ENCODE results near the gene SLC25A48.

Gene SLC25A48

DNA sequence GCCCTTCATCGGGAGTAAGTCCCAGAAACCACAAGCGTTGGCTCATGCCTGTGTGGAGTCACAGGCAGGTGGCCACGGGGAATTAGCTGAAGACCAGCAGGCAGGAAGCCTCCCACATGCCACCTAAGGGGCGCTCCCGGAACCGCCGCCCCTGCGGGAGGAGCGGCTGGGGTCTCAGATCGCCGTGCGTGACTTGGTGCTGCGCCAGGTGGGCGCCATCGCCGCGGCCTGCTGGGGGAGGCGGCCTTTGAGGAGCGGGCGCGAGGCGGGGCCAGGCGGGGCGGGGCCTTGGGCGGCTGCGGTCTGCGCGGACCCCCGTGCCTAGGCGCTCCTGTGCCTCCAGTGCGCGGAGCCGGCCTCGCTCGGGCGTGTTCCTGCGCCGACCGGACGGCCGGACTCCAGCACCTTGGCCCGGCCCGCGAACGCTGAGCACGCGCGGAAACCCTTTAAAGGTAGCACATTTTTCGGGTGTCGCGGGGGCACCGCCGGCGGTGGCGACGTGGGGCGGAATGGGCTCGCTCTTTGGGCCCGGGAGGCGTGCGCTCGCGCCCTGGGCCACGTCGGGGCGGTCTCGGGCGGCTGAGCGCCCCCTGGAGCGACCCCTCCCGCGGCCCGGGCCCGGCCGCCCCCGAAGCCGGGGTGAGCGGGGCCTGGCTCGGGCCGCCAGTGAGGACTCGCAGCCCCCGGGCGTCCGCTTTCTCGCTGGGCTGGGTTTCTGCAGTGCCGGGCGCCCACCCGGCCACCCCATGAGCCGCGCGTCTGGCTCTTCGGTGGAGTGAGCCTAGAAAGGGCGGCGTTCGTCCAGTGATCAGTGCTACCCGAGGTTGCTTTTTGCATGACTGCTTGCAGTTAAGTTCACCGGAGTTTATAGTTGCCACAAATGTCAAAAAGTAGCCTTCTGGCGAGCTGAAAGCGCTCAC lies 95.8 kb downstream of the SLC25A48 start:
- peaks cover 3% of the 10 kb centered on the region for H3K79me1 ChIP-seq (ENCODE audit: low read length)
- H4K8ac ChIP-seq (ENCODE audit: low read depth, low read length), result no peak overlapping the region
- H2AK5ac ChIP-seq (ENCODE audit: low read length), result no peak overlapping the region
- H2AFZ ChIP-seq (ENCODE audit: insufficient read depth, low read length, poor library complexity), result peak overlapping the region; percentile 59
- no peak for DNase-seq
- peaks cover 0 to 8% of the 10 kb centered on the region in 2 experiments for H3K4me1 ChIP-seq (ENCODE audit: control insufficient read depth in 1 of 2, insufficient read depth in 2 of 2, low read length in 2 of 2)
- peaks cover 14% of the 10 kb centered on the region for H3K27me3 ChIP-seq (ENCODE audit: insufficient read depth, low read length)
- no peak overlapping the region for H2BK5ac ChIP-seq (ENCODE audit: low read depth, low read length, poor library complexity)
- peak overlapping the region; percentile 59 for H3K18ac ChIP-seq (ENCODE audit: low read length)
- H3K27ac ChIP-seq (ENCODE audit: low read depth, low read length), result peak overlapping the region; percentile 9
- H4K12ac ChIP-seq (ENCODE audit: low read depth, low read length), result peak overlapping the region; percentile 31
- H3K4ac ChIP-seq (ENCODE audit: low read depth, low read length), result no peak overlapping the region
- peak overlapping the region; percentile 70 for H3K9ac ChIP-seq (ENCODE audit: low read length)
- H3K23ac ChIP-seq (ENCODE audit: low read length), result no peak overlapping the region
- H3K4me3 ChIP-seq (ENCODE audit: low read depth, low read length), result peak overlapping the region; percentile 83
- H3K9me3 ChIP-seq (ENCODE audit: insufficient read depth, low read depth, low read length), result no peaks in the 10 kb centered on the region
- H2BK120ac ChIP-seq (ENCODE audit: insufficient read depth, low read length, poor library complexity), result peak overlapping the region; percentile 43
- no peaks in the 10 kb centered on the region for H3K79me2 ChIP-seq (ENCODE audit: control insufficient read depth, insufficient read depth, low read length, poor library complexity)
- H3K36me3 ChIP-seq (ENCODE audit: control insufficient read depth in 1 of 2, insufficient read depth in 2 of 2, low read length in 2 of 2), result no peaks in the 10 kb centered on the region
- no peak overlapping the region for H2BK12ac ChIP-seq (ENCODE audit: low read length)
- H4K91ac ChIP-seq (ENCODE audit: low read depth, low read length), result peak overlapping the region; percentile 42
- peak overlapping the region; percentile 57 for H3K14ac ChIP-seq (ENCODE audit: low read length)
- WGBS (ENCODE audit: extremely low coverage, insufficient coverage, insufficient read length), result no CpG with 5 or more reads among the region's 99 CpGs
- H3K4me2 ChIP-seq (ENCODE audit: low read length), result peak overlapping the region; percentile 61

DNA sequence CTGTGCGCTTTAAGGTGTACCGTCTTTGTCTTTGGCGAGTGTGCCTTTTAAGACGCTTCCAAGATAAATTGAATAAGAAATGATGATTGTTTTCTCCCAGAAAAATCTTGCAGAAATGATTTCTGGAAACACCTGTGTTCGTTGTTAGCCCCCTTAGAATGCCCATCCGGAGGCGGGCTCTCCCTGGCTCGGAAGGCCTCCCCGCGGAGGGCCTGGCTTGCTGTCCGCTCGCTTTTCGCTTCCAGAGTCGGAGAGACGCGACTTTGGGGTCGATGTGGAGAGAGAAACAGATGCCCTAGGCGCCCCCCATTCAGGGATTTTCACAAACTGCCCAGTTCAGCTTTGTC lies 96.5 kb downstream of the SLC25A48 start:
- no peak overlapping the region for H2BK120ac ChIP-seq (ENCODE audit: insufficient read depth, low read length, poor library complexity)
- H2BK12ac ChIP-seq (ENCODE audit: low read length), result no peak overlapping the region
- no peak overlapping the region for H3K23ac ChIP-seq (ENCODE audit: low read length)
- H3K36me3 ChIP-seq (ENCODE audit: control insufficient read depth in 1 of 2, insufficient read depth in 2 of 2, low read length in 2 of 2), result no peaks in the 10 kb centered on the region
- DNase-seq, result no peak
- no peaks in the 10 kb centered on the region for H3K9me3 ChIP-seq (ENCODE audit: insufficient read depth, low read depth, low read length)
- H4K91ac ChIP-seq (ENCODE audit: low read depth, low read length), result no peak overlapping the region
- H3K4me1 ChIP-seq (ENCODE audit: control insufficient read depth in 1 of 2, insufficient read depth in 2 of 2, low read length in 2 of 2), result peaks cover 0 to 8% of the 10 kb centered on the region in 2 experiments
- H3K79me1 ChIP-seq (ENCODE audit: low read length), result peaks cover 3% of the 10 kb centered on the region
- no peak overlapping the region for H4K8ac ChIP-seq (ENCODE audit: low read depth, low read length)
- H3K27me3 ChIP-seq (ENCODE audit: insufficient read depth, low read length), result peaks cover 14% of the 10 kb centered on the region
- no peak overlapping the region for H4K12ac ChIP-seq (ENCODE audit: low read depth, low read length)
- peak overlapping the region; percentile 31 for H3K9ac ChIP-seq (ENCODE audit: low read length)
- H3K4me3 ChIP-seq (ENCODE audit: low read depth, low read length), result peak overlapping the region; percentile 83
- no peak overlapping the region for H2AK5ac ChIP-seq (ENCODE audit: low read length)
- H3K18ac ChIP-seq (ENCODE audit: low read length), result no peak overlapping the region
- no peak overlapping the region for H2AFZ ChIP-seq (ENCODE audit: insufficient read depth, low read length, poor library complexity)
- no peak overlapping the region for H3K27ac ChIP-seq (ENCODE audit: low read depth, low read length)
- H3K14ac ChIP-seq (ENCODE audit: low read length), result no peak overlapping the region
- no peaks in the 10 kb centered on the region for H3K79me2 ChIP-seq (ENCODE audit: control insufficient read depth, insufficient read depth, low read length, poor library complexity)
- H2BK5ac ChIP-seq (ENCODE audit: low read depth, low read length, poor library complexity), result no peak overlapping the region
- WGBS (ENCODE audit: extremely low coverage, insufficient coverage, insufficient read length), result no CpG with 5 or more reads among the region's 18 CpGs
- H3K4ac ChIP-seq (ENCODE audit: low read depth, low read length), result no peak overlapping the region
- H3K4me2 ChIP-seq (ENCODE audit: low read length), result peak overlapping the region; percentile 61

DNA sequence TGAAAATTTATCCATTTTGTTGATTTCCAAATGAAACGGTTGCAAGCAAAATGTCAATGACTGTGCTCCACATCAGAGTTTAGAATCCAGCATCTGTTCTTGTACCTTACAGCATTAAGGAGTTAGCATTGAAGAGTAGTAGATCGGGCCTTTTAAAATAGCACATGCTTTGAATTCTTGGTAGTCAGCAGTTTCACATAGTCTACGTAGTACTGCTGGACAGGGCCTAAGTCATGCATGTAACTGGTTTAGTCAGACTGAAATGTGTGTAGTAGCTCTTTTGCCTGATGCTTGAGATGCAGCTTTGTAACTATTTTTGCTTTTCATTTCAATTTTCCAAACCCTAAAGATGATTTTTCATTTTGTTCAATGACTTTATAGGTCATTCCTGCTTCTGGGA lies 100.5 kb downstream of the SLC25A48 start:
- H2AK5ac ChIP-seq (ENCODE audit: low read length), result no peak overlapping the region
- H4K8ac ChIP-seq (ENCODE audit: low read depth, low read length), result no peak overlapping the region
- DNase-seq, result peak in 1 of 2 donors; percentile 64
- no peak overlapping the region for H3K18ac ChIP-seq (ENCODE audit: low read length)
- peaks cover 3% of the 10 kb centered on the region for H3K79me1 ChIP-seq (ENCODE audit: low read length)
- H3K14ac ChIP-seq (ENCODE audit: low read length), result no peak overlapping the region
- no CpG with 5 or more reads among the region's 3 CpGs for WGBS (ENCODE audit: extremely low coverage, insufficient coverage, insufficient read length)
- H3K23ac ChIP-seq (ENCODE audit: low read length), result no peak overlapping the region
- H3K27me3 ChIP-seq (ENCODE audit: insufficient read depth, low read length), result peaks cover 12% of the 10 kb centered on the region
- H3K79me2 ChIP-seq (ENCODE audit: control insufficient read depth, insufficient read depth, low read length, poor library complexity), result no peaks in the 10 kb centered on the region
- H3K4ac ChIP-seq (ENCODE audit: low read depth, low read length), result no peak overlapping the region
- no peak overlapping the region for H3K4me2 ChIP-seq (ENCODE audit: low read length)
- H4K91ac ChIP-seq (ENCODE audit: low read depth, low read length), result no peak overlapping the region
- no peaks in the 10 kb centered on the region for H3K9me3 ChIP-seq (ENCODE audit: insufficient read depth, low read depth, low read length)
- H3K4me1 ChIP-seq (ENCODE audit: control insufficient read depth in 1 of 2, insufficient read depth in 2 of 2, low read length in 2 of 2), result peaks cover 0 to 4% of the 10 kb centered on the region in 2 experiments
- peaks cover 3 to 4% of the 10 kb centered on the region in 2 experiments for H3K36me3 ChIP-seq (ENCODE audit: control insufficient read depth in 1 of 2, insufficient read depth in 2 of 2, low read length in 2 of 2)
- H3K4me3 ChIP-seq (ENCODE audit: low read depth, low read length), result no peak overlapping the region
- H4K12ac ChIP-seq (ENCODE audit: low read depth, low read length), result no peak overlapping the region
- H2BK12ac ChIP-seq (ENCODE audit: low read length), result no peak overlapping the region
- no peak overlapping the region for H2AFZ ChIP-seq (ENCODE audit: insufficient read depth, low read length, poor library complexity)
- no peak overlapping the region for H2BK5ac ChIP-seq (ENCODE audit: low read depth, low read length, poor library complexity)
- no peak overlapping the region for H2BK120ac ChIP-seq (ENCODE audit: insufficient read depth, low read length, poor library complexity)
- H3K27ac ChIP-seq (ENCODE audit: low read depth, low read length), result no peak overlapping the region
- H3K9ac ChIP-seq (ENCODE audit: low read length), result no peak overlapping the region

DNA sequence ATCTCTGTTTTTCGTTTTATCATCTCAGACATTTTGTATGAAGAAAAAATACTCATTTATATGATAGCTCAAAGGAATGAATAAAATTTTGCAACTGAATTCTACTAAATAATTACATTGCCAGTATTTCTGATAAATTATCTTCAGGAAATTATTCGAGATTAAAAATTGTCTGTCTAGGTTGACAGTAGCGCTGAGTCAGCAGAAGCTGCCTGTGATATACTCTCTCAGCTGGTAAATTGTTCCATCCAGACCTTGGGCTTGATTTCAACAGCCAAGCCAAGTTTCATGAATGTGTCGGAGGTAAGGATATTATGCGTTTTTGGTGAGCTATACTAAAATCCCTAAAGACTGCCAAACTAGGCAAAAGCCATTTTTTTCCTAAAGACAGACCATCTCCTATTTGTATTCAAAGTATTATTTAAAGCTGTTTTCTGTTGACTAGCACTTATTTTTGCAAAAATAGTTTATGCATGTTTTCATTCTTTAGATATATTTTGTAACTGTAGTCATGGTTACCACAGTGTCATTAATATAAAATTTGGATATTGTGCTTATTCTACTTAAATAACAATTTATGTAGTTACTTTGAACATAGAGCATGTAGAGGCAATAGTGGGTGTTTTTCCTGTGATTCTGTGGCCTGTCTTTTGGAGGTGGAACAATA lies 102.9 kb downstream of the SLC25A48 start:
- Histone ChIP-seq H2BK5ac (ENCODE audit: low read depth, low read length, poor library complexity) (no peak overlapping the region), H3K36me3 (ENCODE audit: control insufficient read depth in 1 of 2, insufficient read depth in 2 of 2, low read length in 2 of 2) (peaks cover 3 to 4% of the 10 kb centered on the region in 2 experiments), H4K8ac (ENCODE audit: low read depth, low read length) (no peak overlapping the region), H3K4me2 (ENCODE audit: low read length) (no peak overlapping the region), H3K79me1 (ENCODE audit: low read length) (no peaks in the 10 kb centered on the region), H2AFZ (ENCODE audit: insufficient read depth, low read length, poor library complexity) (no peak overlapping the region), H3K27ac (ENCODE audit: low read depth, low read length) (no peak overlapping the region), H4K91ac (ENCODE audit: low read depth, low read length) (no peak overlapping the region), H3K4ac (ENCODE audit: low read depth, low read length) (no peak overlapping the region), H3K27me3 (ENCODE audit: insufficient read depth, low read length) (no peaks in the 10 kb centered on the region), H3K4me1 (ENCODE audit: control insufficient read depth in 1 of 2, insufficient read depth in 2 of 2, low read length in 2 of 2) (no peaks in the 10 kb centered on the region), H4K12ac (ENCODE audit: low read depth, low read length) (no peak overlapping the region), H3K79me2 (ENCODE audit: control insufficient read depth, insufficient read depth, low read length, poor library complexity) (no peaks in the 10 kb centered on the region), H2BK12ac (ENCODE audit: low read length) (no peak overlapping the region), H3K14ac (ENCODE audit: low read length) (no peak overlapping the region), H3K23ac (ENCODE audit: low read length) (no peak overlapping the region), H3K18ac (ENCODE audit: low read length) (no peak overlapping the region), H3K4me3 (ENCODE audit: low read depth, low read length) (no peak overlapping the region), H3K9me3 (ENCODE audit: insufficient read depth, low read depth, low read length) (no peaks in the 10 kb centered on the region), H3K9ac (ENCODE audit: low read length) (no peak overlapping the region), H2BK120ac (ENCODE audit: insufficient read depth, low read length, poor library complexity) (no peak overlapping the region), H2AK5ac (ENCODE audit: low read length) (no peak overlapping the region)
- no peak for DNase-seq
- no CpG with 5 or more reads among the region's 5 CpGs for WGBS (ENCODE audit: extremely low coverage, insufficient coverage, insufficient read length)
